Measurements from ENCODE around the gene CYFIP2.

- no peak for TF ChIP-seq CTCF (IDR thresholded peaks at IDR 0.05)
- TF ChIP-seq POLR2A (IDR thresholded peaks at IDR 0.05) = no peak
These were observed 105.0 kb downstream of the CYFIP2 start for GRCh38 chr5:157370967-157371366.

Data from prostate gland (tissue), 2 donors.